Head of caudate nucleus (tissue), 42 donors: ENCODE results near the gene EEPD1.
A peak's percentile ranks its signal among the peaks of the same experiment; 100 is the strongest.

Source experiments
- DNase-seq, 42 donors: peaks; one replicate each; pipeline versions ENCODE4 v3.0.0 to v3.0.0-alpha.2; 2020 to 2021; ENCODE audit warnings: mixed read lengths in 7 of 42
- intact Hi-C: fragments of 100-400 bp; cut with DNase I; formaldehyde crosslinking; loops from one replicate; pipeline ENCODE4 v1.15.0; 2022

Gene EEPD1

DNA sequence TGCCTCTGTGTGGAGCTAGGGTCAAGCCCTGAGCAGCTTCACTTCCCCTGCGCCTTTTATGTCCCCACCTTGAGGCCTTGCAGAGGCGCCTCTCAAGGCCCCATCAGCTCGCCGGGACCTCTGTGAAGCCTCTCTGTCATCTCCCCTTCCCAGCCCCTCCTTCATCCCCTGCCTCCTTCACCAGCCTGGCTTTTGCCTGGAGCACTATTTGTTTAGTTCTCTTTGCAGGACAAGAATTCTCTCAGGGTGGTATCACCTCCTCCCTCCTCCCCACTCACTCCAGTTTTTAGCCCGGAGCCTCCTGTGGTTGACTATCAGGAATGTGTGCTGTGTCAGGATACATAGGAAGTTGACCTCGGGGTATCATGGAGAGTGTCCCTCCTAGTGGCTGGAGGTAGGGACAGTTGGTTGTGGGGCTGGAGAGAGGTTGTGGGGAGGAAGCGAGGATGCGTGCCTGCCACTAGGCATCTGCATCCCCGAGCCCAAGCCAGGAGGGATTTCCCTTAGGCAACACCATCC, 146.8 kb downstream of the EEPD1 start:
- no peak for DNase-seq
- intact Hi-C loops, result no loop called here

- intact Hi-C loops, result no loop called here
These were observed 147.8 kb downstream of the EEPD1 start for GRCh38 chr7:36300696-36301350.

GRCh38 chr7:36301914-36302771, 149.1 kb downstream of the EEPD1 start:
- intact Hi-C loops, result no loop called here
- peak in 5 of 42 donors; percentile 2 to 28 (median 20) for DNase-seq

More at GRCh38 chr7:36300696-36301350, 147.8 kb downstream of the EEPD1 start:
- DNase-seq, result peak in 8 of 42 donors; percentile 26 to 68 (median 40)

GRCh38 chr7:36303202-36304098, 150.4 kb downstream of the EEPD1 start:
- intact Hi-C loops, result no loop called here
- DNase-seq, result peak; percentile 46 to 96 (median 80)

DNA sequence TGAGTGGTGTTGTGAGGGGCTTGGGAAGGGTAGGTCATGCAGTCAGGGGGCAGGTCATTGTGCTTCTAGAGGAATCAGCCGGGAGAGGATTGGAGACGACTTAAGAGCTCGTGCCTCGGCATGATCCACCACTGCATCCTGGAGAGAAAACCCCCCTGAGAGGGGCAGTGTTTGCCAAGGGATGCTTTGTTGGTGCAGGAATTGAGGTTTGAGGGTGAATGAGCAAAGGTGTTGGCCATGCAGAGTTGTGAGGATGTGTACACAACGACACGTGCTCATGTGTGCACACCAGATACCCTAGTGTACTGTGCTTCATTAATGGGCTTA, 151.0 kb downstream of the EEPD1 start:
- intact Hi-C loops, result no loop called here

DNA sequence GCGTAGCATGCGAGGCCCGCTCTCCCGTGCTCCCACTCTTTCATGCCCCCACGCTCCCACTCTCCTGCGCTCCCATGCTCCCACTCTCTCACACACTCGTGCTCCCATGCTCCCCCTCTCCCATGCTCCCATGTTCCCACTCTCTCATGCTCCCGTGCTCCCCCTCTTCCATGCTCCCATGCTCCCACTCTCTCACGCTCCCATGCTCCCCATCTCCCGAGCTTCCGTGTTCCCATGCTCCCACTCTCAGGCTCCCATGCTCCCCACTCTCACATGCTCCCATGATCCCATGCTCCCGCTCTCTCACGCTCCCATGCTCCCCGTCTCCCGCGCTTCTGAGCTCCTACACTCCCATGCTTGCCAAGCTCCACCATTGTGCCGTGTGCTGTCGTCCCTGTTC, 152.2 kb downstream of the EEPD1 start:
- intact Hi-C loops, result no loop called here
- DNase-seq, result peak in 6 of 42 donors; percentile 5 to 40 (median 22)

More for the DNA sequence above, 151.0 kb downstream of the EEPD1 start:
- peak in 2 of 42 donors; percentile 24 to 42 for DNase-seq

GRCh38 chr7:36305648-36306047, 152.6 kb downstream of the EEPD1 start:
- intact Hi-C loops, result no loop called here
- peak in 7 of 42 donors; percentile 2 to 34 (median 18) for DNase-seq

GRCh38 chr7:36306222-36306621, 153.2 kb downstream of the EEPD1 start:
- peak in 6 of 42 donors; percentile 1 to 32 (median 12) for DNase-seq
- intact Hi-C loops, result no loop called here

DNA sequence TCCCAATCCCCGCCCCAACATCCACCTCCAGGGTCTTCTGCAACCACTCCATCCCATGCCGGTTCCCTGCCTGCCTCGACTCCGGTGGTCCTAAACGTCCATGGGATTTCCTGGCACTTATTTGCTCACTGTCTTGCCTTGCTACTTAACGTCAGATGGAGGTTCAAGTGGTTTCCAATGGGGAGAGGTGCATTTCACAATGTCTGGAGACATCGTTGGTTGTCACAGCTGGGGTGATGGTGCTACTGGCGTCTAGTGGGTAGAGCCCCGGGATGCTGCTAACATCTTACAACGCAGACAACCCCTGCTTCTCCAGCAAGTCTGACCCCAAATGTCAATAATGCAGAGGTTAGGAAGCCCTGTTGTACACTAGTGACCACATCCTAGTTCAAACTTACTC, 153.7 kb downstream of the EEPD1 start:
- peak in 7 of 42 donors; percentile 0 to 34 (median 15) for DNase-seq
- intact Hi-C loops, result no loop called here

GRCh38 chr7:36308031-36308430, 155.0 kb downstream of the EEPD1 start:
- intact Hi-C loops, result no loop called here
- peak in 9 of 42 donors; percentile 1 to 33 (median 8) for DNase-seq

- DNase-seq, result peak in 6 of 42 donors; percentile 3 to 32 (median 24)
- intact Hi-C loops, result no loop called here
These were observed 156.2 kb downstream of the EEPD1 start for GRCh38 chr7:36309301-36309700.

DNA sequence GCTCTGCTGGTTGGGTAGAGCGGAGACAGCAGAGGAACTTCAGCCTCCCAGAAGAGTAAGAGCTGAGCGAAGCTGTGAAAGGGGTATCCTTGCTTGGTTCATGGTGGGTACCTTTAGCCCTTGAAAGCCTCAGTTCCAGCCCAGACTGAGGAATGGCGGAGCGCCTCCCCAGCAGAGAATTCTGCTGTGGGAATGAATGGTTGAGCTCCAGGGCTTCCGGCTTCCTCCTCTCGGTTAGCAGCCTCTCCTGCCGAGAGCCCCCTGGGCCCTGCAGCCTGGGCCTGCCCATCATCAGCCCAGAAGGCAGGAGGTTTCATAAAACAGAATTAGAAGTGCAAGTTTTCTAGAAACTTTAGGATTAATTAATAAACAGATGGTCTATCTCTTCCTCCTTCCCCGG, 156.7 kb downstream of the EEPD1 start:
- intact Hi-C loops, result no loop called here
- DNase-seq, result peak in 5 of 42 donors; percentile 4 to 29 (median 18)

- intact Hi-C loops, result no loop called here
- peak in 4 of 42 donors; percentile 9 to 37 (median 22) for DNase-seq
These were observed 157.8 kb downstream of the EEPD1 start for GRCh38 chr7:36310897-36311296.

DNA sequence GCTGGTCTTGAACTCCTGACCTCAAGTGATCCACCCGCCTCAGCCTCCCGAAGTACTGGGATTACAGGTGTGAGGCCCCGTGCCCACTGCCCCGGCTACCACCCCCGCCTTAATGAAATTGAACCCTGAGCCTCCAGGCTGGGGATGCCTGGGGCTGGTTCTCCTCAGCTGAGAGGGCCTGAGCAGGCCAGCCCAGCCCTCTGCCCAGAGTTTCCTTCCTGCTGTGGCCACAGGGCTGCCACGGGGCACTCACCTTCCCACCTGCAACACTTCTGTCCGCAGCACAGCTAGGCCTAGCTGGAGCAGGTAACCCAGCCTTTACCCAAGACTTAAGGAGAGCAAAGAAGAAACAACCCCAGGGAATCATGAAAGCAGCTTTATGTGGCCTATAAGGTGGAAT, 158.5 kb downstream of the EEPD1 start:
- intact Hi-C loops, result no loop called here
- DNase-seq, result peak in 5 of 42 donors; percentile 4 to 27 (median 11)

DNA sequence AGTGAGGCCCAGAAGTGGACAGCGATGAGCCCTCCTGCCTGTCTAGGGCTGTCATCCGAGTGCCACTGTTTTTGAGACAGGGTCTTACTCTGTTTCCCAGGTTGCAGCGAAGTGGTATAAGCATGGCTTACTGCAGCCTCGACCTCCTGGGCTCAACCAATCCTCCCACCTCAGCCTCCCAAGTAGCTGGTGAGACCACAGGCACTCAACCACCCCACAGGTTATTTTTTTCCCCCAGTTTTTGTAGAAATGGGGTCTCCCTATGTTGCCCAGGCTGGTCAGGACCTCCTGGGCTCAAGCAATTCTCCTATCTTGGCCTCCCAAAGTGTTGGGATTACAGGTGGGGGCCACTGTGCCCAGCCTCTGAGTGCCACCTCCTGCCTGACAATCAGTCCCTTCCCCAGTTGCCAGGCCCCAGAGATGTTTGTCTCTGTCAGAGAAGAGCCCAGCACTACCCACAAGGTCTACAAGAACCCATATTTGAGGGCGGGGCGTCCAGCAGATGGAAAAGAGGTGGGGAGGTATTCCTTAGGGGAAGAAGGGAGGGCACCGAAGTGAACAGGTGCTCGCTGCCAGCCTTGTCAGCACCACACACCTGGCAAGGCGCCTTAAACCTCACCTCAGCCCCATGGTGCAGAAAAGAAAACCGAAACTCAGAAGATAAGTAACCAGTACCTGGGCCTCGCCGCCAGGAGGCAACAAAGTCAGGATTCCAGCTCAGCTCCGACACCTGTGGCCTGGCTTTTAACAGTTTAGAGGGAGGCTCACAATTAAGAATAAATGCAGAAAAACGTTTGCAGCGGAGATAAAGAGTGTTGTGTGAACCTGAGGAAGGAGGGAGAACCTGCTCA, 159.2 kb downstream of the EEPD1 start:
- intact Hi-C loops, result no loop called here
- peak in 6 of 42 donors; percentile 11 to 43 (median 35) for DNase-seq

- peak in 2 of 42 donors; percentile 33 to 34 for DNase-seq
- intact Hi-C loops, result no loop called here
These were observed 159.9 kb downstream of the EEPD1 start for GRCh38 chr7:36312915-36313334.

DNA sequence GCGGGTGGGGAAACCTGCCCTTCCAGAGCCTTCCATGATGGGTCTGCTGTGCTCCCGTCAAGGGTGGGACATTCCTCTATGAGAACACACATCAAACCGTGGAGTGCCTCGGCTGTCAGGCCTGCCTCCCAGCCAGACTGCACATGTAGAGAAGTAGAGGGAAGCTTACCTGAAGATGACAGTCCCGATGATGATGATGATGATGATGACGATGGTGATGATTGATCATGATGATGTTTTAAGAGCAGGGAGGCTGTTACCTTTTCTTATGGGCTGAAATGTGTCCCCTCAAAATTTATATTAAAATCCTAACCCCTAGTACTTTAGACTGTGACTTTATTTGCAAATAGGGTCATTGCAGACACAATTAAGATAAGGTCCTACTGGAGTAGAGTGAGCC, 160.6 kb downstream of the EEPD1 start:
- DNase-seq, result peak in 2 of 42 donors; percentile 8 to 30
- intact Hi-C loops, result no loop called here

DNA sequence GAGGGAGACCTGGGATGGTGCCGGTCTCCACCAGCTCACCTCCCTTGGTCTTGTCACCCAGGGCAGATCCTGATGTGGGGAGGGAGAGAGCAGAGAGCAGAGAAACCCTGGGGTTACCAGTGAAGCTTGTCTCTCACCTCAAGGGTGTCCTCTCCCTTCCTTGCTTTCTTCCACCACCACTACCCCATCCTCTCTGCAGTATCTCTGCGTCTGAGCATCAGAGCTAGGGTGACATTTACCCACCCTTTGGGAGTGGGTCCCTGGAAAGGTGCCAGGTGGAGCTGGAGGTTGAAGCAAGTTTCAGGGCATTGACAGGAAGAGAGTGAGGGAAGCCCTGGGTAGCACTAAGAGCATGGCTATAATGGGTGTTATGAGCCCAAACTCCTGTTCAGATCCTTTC, 161.4 kb downstream of the EEPD1 start:
- intact Hi-C loops, result no loop called here
- DNase-seq, result peak in 2 of 42 donors; percentile 6 to 22
